Activated B cell treated with CpG ODN at 0.5 μM for 24 hours (primary cell): ENCODE results near the gene PCBD1. TPM values are rescaled to one million over a fixed set of nuclear protein-coding genes. Genes with fewer than 3 reads are reported as not detected.
"Not testable (repeated sequence)": the region's sequence is repeated elsewhere in the genome, so short reads cannot be mapped to it uniquely, and the experiment has no call there.

Experiments used
- ATAC-seq: fragments of 200-7000 bp; cut with Tn5 transposase; one replicate; pipeline ENCODE4 v1.10.0; 2021; ENCODE audit warnings: low read depth, mild to moderate bottlenecking, moderate library complexity
- CTCF ChIA-PET: fragments of 350-600 bp; sonication (Branson Sonifier 250); formaldehyde crosslinking; loops from one replicate; lab custom pipeline; 2021; ENCODE audit warnings: antibody characterized with exemption; lab: Charles Lee
- POLR2A ChIA-PET: fragments of 350-600 bp; sonication (Branson Sonifier 250); formaldehyde crosslinking; loops from one replicate; lab custom pipeline; 2021; ENCODE audit warnings: antibody characterized with exemption; lab: Charles Lee
- DNase-seq: peaks from one replicate; pipeline ENCODE4 v3.0.0; 2022
- H3K27ac Mint-ChIP-seq: one replicate; pipeline ENCODE4 v1.8.0; 2020; ENCODE audit warnings: mixed read lengths
- H3K27me3 Mint-ChIP-seq: one replicate; pipeline ENCODE4 v1.8.0; 2021; ENCODE audit warnings: mixed read lengths
- H3K36me3 Mint-ChIP-seq: one replicate; pipeline ENCODE4 v1.8.0; 2021; ENCODE audit warnings: low read depth, mixed read lengths
- H3K4me1 Mint-ChIP-seq: one replicate; pipeline ENCODE4 v1.8.0; 2021; ENCODE audit warnings: mixed read lengths
- H3K4me3 Mint-ChIP-seq: one replicate; pipeline ENCODE4 v1.8.0; 2020; ENCODE audit warnings: mild to moderate bottlenecking, mixed read lengths
- H3K9me3 Mint-ChIP-seq: one replicate; pipeline ENCODE4 v1.8.0; 2020; ENCODE audit warnings: mixed read lengths
- CTCF ChIP-seq: fragments of 200-600 bp; IDR thresholded peaks from one replicate; pipeline ENCODE4 v1.8.0; 2022; ENCODE audit warnings: antibody characterized with exemption, mild to moderate bottlenecking
- intact Hi-C: fragments of 100-400 bp; cut with micrococcal nuclease; formaldehyde crosslinking; loops from one replicate; pipeline ENCODE4 v1.15.1; 2024
- total RNA-seq: library from RNA; stranded (reverse); gene quantifications from 2 replicates; pipeline ENCODE4 v1.2.3, GENCODE V29; 2022

Gene PCBD1
- total RNA-seq, 1 donor from 2014 or later: 37.3 TPM

DNA sequence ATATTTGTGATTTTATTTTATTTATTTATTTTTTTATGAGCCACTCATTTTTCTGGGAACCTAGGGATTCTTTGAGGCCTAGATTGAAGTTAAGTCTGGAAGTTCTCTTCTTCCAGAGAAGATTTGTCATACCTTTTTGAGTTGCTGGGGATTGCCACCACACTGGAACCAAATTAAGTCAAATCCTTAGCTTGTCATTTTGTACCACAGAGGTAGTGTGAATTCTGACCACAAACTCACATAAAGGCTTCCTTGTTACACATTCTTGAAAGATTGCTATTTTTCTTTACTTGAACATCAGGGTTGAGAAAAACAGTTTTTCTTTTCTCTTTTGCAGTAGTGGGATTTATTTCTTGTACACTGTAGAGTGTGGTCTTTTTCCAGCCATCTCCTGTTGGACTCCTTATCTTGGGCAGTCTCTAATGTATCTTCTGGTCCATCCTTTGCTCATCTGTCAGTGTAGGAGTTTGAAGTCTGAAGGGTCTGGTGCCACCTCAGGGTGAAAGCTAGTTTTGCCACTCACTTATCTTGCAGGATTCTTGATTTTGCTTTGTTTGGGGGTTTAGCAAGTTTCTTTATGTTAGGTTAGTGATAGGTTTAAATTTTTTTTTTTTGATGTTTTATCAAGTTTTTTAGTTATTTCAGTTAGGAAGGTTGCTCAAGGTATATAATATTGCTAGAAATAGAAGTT, 24.8 kb downstream of the PCBD1 start:
- CTCF ChIA-PET: no interaction called here
- TF ChIP-seq CTCF: no peak
- Mint-ChIP-seq H3K36me3 (peaks cover 63% of the 10 kb centered on the region), H3K4me1 (no peaks in the 10 kb centered on the region), H3K9me3 (no peaks in the 10 kb centered on the region), H3K27ac (no peak overlapping the region), H3K4me3 (no peak overlapping the region), H3K27me3 (no peaks in the 10 kb centered on the region)
- POLR2A ChIA-PET: no interaction called here
- DNase-seq (no peak), ATAC-seq (no peak)
- intact Hi-C loops: loop anchor here (5.0 kb wide), 1 partner anchor 46 kb away; the partner anchor contains the start of gene SGPL1

DNA sequence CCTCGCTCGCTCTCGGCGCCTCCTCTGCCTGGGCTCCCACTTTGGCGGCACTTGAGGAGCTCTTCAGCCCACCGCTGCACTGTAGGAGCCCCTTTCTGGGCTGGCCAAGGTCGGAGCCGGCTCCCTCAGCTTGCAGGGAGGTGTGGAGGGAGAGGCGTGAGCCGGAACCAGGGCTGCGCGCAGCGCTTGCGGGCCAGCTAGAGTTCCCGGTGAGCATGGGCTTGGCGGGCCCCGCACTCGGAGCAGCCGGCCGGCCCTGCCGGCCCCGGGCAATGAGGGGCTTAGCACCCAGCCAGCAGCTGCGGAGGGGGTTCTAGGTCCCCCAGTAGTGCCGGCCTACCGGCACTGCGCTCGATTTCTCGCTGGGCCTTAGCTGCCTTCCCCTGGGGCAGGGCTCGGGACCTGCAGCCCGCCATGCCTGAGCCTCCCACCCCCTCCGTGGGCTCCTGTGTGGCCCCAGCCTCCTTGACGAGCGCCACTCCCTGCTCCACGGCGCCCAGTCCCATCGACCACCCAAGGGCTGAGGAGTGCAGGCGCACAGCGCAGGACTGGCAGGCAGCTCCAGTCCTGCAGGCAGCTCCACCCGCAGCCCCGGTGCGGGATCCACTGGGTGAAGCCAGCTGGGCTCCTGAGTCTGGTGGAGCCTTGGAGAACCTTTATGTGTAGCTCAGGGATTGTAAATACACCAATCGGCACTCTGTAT, 26.7 kb downstream of the PCBD1 start:
- intact Hi-C loops: loop anchor here (5.0 kb wide), 1 partner anchor 44 kb away; the partner anchor contains the start of gene SGPL1
- DNase-seq, H3K27ac Mint-ChIP-seq, CTCF ChIA-PET, H3K9me3 Mint-ChIP-seq, H3K4me1 Mint-ChIP-seq, H3K27me3 Mint-ChIP-seq, POLR2A ChIA-PET, ATAC-seq, H3K4me3 Mint-ChIP-seq: not testable (repeated sequence)
- peaks cover 78% of the 10 kb centered on the region for H3K36me3 Mint-ChIP-seq

- DNase-seq (no peak), ATAC-seq (no peak)
- intact Hi-C loops: no loop called here
- peaks cover 79% of the 10 kb centered on the region for H3K36me3 Mint-ChIP-seq
- ChIA-PET POLR2A (no interaction called here), CTCF (interaction anchor here (1.3 kb wide), 1 partner anchor 25 kb away, joined by 4 read pairs; no protein-coding TSS in a partner anchor)
- no peak overlapping the region for H3K4me3 Mint-ChIP-seq
- H3K27me3 Mint-ChIP-seq: no peaks in the 10 kb centered on the region
- H3K4me1 Mint-ChIP-seq: no peaks in the 10 kb centered on the region
- no peak overlapping the region for H3K27ac Mint-ChIP-seq
- H3K9me3 Mint-ChIP-seq: no peaks in the 10 kb centered on the region
- TF ChIP-seq CTCF: no peak
Measured at GRCh38 chr10:70858759-70859158, 29.6 kb downstream of the PCBD1 start.

- Mint-ChIP-seq H3K27me3 (no peaks in the 10 kb centered on the region), H3K36me3 (peaks cover 87% of the 10 kb centered on the region), H3K4me1 (no peaks in the 10 kb centered on the region), H3K27ac (no peak overlapping the region), H3K4me3 (no peak overlapping the region), H3K9me3 (no peaks in the 10 kb centered on the region)
- ChIA-PET CTCF (no interaction called here), POLR2A (no interaction called here)
- TF ChIP-seq CTCF: no peak
- intact Hi-C loops: no loop called here
- no peak for DNase-seq
- ATAC-seq: no peak
Measured at GRCh38 chr10:70856454-70856853, 31.9 kb downstream of the PCBD1 start.

DNA sequence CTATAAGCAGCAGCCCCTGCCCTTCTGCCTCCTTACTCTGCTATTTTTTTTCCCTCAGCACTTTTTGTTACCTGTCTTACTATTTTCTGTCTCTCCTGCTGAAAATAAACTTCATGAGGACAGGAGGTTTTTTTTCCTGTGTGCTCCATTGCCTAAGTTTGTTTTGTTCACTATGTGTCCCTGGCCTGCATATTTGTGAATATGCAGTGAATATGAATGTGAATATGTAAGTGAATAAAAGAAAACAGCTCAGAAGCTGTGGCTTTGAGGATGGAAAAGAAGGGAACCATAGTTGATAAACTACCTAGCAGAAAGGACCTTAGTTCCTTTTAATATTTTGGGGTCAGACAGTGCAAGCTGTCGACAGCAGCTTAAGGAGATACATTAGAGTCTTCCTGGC, 34.9 kb downstream of the PCBD1 start:
- intact Hi-C loops: no loop called here
- no peak overlapping the region for H3K4me3 Mint-ChIP-seq
- ATAC-seq (no peak), DNase-seq (no peak)
- no peaks in the 10 kb centered on the region for H3K4me1 Mint-ChIP-seq
- no peak for TF ChIP-seq CTCF
- POLR2A ChIA-PET: no interaction called here
- no peaks in the 10 kb centered on the region for H3K27me3 Mint-ChIP-seq
- H3K27ac Mint-ChIP-seq: no peak overlapping the region
- CTCF ChIA-PET: no interaction called here
- no peaks in the 10 kb centered on the region for H3K9me3 Mint-ChIP-seq
- H3K36me3 Mint-ChIP-seq: peaks cover 85% of the 10 kb centered on the region
